Mucosa of gallbladder (tissue), 1 donor: ENCODE measurements around the gene LSS. TPM values are rescaled to one million over a fixed set of nuclear protein-coding genes. Genes with fewer than 3 reads are reported as not detected.

Source experiments
- DNase-seq: peaks from one replicate; pipeline ENCODE4 v3.0.0-alpha.2; 2020; ENCODE audit warnings: low spot score
- total RNA-seq: library from RNA; stranded (reverse); gene quantifications from one replicate; pipeline ENCODE4 v1.2.1, GENCODE V29; 2021
- donor health status: DM: no; HTN: no; CAD: no.

The LSS gene
- total RNA-seq, 1 donor from 2014 or later: 125 TPM

DNA sequence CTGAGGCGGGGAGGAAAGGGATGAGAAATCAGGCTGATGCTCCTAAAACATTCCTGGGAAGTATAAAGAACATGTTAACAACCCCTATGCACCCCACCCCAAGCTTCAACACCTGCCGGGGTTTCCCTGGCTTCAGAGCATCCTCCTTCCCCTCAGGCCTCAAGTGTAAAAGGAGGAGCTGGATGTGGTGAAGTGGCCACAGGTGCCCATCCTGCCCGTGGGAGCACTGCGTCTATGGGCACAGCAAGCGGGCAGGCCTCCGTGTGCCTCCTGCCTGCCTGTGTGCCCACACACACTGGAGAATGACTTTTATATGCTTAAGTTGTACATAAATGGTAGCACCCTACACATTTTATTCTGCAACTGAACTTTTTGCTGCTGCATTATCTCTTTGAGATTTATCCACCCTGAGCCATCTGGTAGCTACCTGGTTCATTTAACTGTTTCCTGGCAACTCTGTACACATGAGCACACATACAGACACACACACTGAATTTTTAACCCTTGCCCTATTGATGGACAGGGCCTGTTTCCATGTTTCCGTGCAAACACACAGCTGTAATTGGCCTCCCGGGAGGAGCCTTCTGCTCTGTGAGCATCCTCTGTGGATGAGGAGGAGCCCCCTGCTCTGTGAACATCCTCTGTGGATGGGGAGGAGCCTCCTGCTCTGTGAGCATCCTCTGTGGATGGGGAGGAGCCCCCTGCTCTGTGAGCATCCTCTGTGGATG is 59.8 kb downstream of the LSS start:
- no peak for DNase-seq

- DNase-seq: no peak
Measured at GRCh38 chr21:46168238-46168637, 60.3 kb downstream of the LSS start.

GRCh38 chr21:46165098-46165497 is 63.5 kb downstream of the LSS start:
- DNase-seq: no peak

DNA sequence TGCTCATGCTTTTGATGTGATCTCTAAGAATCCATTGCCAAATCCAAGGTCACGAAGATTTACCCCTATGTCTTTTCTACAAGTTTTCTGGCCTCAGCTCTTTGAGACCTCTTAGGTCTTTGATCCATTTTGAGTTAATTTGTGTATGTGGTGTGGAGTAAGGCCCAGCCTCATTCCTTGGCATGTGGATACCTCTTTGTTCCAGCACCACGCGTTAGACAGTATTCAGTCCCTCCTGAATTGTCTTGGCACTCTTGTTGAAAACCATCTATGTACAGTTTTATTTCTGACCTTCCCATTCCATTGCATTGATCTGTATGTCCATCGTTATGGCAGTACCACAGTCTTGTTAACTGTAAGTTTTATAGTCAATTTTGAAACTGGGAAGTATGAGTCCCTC is 65.2 kb downstream of the LSS start:
- DNase-seq: no peak

DNA sequence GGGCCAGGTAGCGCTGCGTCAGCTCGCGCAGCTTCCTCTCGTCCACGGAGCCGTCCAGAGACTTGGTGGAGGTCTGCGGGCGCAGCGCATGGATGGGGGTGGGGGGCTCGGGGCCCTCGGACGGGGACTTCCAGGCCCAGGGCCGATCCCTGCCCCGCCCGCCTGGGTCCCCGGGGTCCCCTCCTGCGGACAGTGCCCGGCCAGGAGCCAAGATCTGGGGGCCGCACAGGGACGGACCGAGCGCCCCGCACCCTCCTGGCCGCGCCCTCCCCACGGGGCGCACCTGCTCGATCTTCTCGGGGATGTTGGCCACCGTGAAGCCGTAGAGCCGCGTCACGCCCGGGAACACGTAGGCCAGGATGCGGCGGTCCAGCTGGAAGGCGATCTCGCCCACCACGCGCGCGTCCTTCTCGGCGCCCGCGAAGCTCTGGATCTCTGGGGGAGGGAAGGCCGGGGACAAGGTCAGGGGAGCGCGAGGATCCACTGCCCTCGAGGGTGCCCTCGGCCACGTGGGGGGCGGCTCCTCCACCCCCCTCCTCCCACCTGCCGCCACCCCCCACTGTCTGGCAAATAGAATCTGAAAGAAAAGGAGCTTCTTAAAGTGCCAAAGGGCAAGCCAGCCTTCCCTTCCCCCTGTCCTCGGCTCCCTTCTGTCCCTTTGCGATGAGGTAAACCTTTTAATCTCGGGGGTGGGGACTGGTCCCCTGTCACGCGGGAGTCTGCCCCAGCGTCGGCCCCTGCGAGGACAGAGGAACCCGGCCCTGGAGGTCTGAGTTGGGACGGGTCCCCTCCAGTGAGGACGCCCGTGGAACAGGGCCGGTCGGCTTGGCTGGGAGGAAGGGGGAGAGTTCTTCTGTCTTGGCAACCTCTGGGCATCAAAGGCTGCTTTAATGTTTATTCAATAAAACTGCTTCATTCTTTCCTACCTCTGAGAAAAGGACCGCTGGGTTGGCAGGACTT is 66.7 kb downstream of the LSS start:
- DNase-seq: no peak

DNA sequence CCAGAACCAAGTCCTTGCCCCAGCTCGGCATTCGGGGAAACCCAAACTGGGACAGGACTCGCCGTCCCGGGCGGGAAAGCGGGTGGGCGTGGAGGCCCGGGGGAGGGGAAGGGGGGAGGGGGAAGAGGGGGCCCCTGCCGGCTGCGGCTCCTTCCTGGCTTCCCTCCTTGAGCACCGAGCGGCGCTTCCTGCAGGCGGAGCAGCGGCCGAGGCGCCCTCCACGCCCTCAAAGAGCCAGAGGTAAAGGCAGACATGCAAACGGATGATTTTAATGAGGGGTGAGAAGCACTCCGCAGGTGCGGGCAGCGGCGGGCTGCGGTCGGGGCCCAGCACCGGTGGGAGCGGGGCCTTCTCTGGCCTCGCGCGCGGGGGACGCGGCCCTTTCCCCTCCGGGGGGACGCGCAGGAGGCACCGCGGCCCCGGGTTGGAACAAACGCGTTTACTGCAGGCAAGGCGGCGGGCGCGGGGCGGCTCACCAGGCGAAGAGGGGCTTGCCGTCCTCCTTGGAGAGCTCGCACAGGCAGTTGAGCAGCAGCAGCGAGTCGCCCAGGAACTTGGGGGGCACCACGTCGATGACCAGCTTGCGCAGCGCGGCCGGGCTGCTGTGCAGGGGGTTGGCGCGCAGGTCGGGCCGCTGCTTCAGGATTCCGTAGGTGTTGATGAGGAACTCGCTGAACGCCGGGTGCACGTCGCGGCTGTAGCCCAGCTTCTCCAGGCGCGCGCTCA is 67.5 kb downstream of the LSS start:
- DNase-seq: no peak

DNA sequence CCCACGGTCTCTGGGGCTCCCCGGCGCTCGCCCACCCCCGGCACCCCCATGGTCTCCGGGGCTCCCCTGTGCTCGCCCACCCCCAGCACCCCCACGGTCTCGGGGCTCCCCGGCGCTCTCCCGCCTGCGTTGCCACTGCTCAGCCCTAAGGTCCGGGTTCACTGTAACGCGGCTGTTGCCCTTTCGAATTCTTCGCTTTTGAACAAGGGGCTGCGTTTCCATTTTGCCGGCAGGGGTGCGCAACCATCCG is 68.0 kb downstream of the LSS start:
- no peak for DNase-seq

GRCh38 chr21:46159841-46160656 is 68.5 kb downstream of the LSS start:
- DNase-seq: no peak

- DNase-seq: no peak
Measured at GRCh38 chr21:46159390-46159789, 69.2 kb downstream of the LSS start.

DNA sequence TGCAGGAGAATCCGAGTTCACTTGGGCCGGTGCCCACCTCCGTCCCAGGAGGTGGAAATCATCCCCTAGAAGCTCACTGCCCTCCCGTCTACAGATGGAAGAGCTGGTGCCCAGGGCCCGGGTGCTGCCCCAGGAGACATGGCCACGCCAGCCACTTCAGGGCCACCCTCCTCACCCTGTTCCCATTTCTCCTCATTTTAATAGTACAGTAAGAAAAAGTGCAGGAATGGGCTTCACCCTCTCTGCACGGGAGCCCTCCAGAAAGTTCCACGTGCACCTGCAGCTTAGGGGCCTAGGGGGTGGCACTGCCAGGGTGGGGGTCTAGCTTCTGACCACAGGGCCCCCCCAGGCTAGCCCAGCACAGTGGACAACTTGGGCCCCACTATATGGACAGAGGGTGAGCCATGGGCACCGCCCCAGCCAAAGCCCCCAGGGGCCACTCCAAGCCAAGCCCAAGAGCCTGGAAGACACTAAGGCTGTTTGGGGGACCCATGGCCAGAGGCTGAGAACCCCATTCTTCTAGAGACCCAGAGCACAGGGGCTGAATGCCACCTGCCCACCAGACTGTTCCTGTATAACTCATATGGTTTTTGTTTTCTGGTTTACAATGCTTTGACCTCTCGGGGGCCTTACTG is 69.8 kb downstream of the LSS start:
- DNase-seq: no peak

GRCh38 chr21:46157987-46158451 is 70.6 kb downstream of the LSS start:
- no peak for DNase-seq

- DNase-seq: no peak
Measured at GRCh38 chr21:46157396-46157986, 71.1 kb downstream of the LSS start.

DNA sequence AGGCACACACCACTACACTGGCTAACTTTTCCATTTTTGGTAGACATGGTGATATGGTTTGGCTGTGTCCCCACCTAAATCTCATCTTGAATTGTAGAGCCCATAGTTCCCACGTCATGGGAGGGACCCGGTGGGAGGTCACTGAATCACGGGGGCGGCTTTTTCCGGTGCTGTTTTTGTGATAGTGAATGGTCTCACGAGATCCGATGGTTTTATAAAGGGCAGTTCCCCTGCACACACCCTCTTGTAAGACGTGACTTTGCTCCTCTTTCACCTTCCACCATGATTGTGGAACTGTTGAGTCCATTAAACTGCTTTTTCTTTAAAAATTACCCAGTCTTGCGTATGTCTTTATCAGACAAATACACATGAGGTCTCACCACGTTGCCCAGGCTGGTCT is 71.9 kb downstream of the LSS start:
- no peak for DNase-seq

DNA sequence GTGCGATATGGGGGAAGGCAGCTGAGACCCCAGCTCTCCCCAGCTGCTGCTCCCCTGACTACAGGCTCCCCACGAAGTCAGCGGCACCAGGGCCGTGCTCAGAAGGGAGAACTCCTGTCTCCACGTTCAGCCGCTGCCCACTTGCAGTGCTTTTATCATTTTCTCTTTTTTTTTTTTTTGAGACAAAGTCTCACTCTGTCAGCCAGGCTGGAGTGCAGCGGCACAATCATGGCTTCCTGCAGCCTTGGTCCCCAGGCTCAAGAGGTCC is 72.3 kb downstream of the LSS start:
- no peak for DNase-seq

GRCh38 chr21:46155514-46156377 is 72.8 kb downstream of the LSS start, which contains the start of gene FTCD:
TSS of gene FTCD (minus strand) at chr21:46155579. CDS start at chr21:46155523, 56 bp downstream.
- DNase-seq: no peak

GRCh38 chr21:46154955-46155513 is 73.5 kb downstream of the LSS start:
- no peak for DNase-seq

DNA sequence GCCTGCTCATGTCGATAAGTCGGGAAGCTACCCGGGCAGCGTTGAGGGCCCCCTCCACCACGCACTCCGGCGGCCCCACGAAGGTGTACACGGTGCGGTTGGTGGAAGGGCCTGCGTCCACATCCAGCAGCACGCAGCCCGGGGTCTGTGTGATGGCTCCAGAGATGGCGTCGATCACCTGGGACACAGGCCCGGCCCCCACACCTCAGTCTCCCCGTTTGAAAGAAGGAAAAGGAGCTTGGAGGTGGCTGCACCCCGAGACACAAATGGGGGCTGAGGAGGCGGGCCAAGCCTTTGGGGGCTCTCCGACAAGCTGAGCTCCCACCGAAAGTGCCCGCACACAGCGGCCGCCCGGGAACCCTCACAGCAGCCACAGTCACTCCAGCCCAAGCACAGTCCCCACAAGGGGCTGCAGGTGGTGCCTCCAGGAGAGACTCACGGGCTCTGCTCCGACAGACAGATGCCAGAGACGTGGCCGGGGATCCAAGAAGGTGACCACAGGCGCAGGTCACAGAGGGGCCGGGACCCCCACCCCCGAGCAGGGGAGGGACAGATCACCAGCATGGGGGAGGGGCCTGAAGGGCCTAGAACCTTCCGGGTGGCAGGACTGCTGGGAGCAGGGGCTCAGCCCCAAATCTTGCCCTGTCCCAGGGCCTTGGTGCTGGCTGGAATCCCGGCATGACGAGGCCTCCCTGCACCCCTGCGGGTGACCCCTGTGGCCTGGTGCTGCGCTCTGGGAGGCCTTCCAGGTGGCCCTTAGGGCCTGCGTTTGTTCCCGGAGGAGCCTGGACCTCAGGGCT is 74.2 kb downstream of the LSS start:
- no peak for DNase-seq

DNA sequence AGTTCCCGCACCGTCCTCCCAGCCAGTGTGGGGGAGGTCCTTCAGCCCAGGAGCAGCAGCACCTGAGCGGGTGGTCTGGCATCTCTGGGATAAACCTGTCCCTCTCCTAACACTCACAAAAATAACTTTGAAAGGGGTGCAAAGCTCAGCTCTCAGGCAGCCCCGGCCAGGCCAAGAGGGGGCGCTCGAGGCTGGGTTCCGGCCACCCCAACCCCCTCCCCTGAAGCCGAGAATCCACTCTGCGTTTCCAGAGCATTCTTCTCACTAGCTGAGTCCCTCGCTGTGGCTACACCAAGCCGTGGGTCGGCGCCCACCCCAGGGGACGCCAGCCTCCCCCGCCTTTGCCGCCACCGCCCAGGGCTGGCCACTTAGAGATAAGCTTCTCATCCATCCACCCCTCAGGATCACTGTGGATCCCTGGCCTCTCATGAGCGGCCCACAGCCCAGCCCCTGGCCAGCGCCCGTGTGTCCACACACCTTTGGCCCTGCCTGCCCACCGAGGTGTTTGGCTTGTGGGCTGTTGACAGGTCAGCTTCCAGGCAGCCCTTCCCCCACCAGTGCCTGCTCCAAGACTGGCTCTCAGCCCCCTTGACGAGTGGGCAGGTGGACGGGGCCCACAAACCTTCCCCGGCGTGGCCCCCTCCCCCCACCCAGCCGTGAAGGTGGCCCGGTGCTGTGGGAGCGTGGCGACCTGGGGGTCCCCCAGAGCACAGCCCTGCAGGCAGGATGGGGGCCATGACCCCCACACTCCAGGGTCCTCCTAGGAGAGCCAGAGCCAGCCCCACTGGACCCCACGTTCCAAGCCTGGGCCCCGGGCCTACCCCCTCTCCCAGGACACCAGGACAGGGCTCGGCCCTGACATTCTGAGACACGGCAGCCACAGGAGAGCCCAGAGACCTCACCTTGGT is 75.1 kb downstream of the LSS start:
- DNase-seq: peak; percentile 40
